Thoracic aorta (tissue), 2 donors: ENCODE measurements around the gene RAD51AP2. TPM values are rescaled to one million over a fixed set of nuclear protein-coding genes. Genes with fewer than 3 reads are reported as not detected.
A peak's percentile ranks its signal among the peaks of the same experiment; 100 is the strongest.

Experiments
- ATAC-seq: fragments of 150-250 bp; one replicate; pipeline ENCODE4 v1.8.0; 2017; ENCODE audit warnings: low read depth; ENCODE audit not compliant: insufficient number of reproducible peaks, low FRiP score
- DNase-seq: peaks from one replicate; pipeline ENCODE4 v3.0.0-alpha.2; 2020; ENCODE audit warnings: low spot score
- H3K27ac ChIP-seq, 2 donors: fragments of 200-600 bp; sonication (generic); 1 replicate in 1 of 2; 2 replicates in 1 of 2; pipeline ENCODE4 v1.5.1; 2016; ENCODE audit warnings: mild to moderate bottlenecking in 2 of 2, moderate library complexity in 2 of 2
- H3K27me3 ChIP-seq: fragments of 200-600 bp; sonication (generic); replicated peaks from 2 replicates; pipeline ENCODE4 v1.6.0; 2016; ENCODE audit warnings: mild to moderate bottlenecking; ENCODE audit not compliant: insufficient read depth
- H3K36me3 ChIP-seq: fragments of 200-600 bp; sonication (generic); one replicate; pipeline ENCODE4 v1.5.1; 2016
- H3K4me1 ChIP-seq, 2 donors: fragments of 200-600 bp; sonication (generic); 1 replicate in 1 of 2; 2 replicates in 1 of 2; pipeline versions ENCODE4 v1.5.1 to v1.6.0; 2016; ENCODE audit warnings: low read depth in 2 of 2, mild to moderate bottlenecking in 1 of 2; ENCODE audit not compliant: control insufficient read depth in 1 of 2
- H3K4me3 ChIP-seq: fragments of 200-600 bp; sonication (generic); 2 replicates; pipeline ENCODE4 v1.5.1; 2016; ENCODE audit warnings: mild to moderate bottlenecking
- H3K9me3 ChIP-seq: fragments of 200-600 bp; sonication (generic); 2 replicates; pipeline ENCODE4 v1.5.1; 2016
- total RNA-seq, 2 donors: library from RNA; depleted of rRNA; stranded (reverse); fragments of >200 nt; gene quantifications; one replicate each; pipeline versions ENCODE4 v1.1.0 to v1.2.3, GENCODE V29; 2016
- TF ChIP-seq, protein P1 (sequence below): fragments of 200-600 bp; sonication (generic); IDR thresholded peaks from one replicate; pipeline ENCODE4 v1.5.1; 2019; ENCODE audit warnings: antibody characterized with exemption

RAD51AP2 gene
- total RNA-seq, 2 donors from 2014 or later, result not detected

DNA sequence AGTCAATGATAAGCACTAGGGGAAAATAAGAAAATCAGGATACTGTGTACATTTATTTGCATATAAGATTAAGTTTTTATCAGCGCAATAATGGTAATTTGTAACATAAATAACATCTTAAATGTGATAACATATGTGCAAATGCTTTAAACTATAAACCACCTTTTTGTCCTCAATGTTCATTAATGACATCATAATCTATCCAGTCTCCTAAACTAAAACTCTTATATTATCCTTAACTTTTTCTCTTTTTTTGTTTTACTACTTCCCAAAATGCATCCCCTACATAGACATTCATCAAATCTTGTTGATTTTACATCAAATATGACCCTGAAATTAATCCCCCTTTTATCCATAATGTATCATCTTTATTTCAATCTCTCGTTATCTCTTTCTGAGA lies 3.4 kb upstream of the RAD51AP2 start:
- no peak overlapping the region for H3K4me3 ChIP-seq
- ATAC-seq, result no peak
- TF ChIP-seq, protein P1, sequence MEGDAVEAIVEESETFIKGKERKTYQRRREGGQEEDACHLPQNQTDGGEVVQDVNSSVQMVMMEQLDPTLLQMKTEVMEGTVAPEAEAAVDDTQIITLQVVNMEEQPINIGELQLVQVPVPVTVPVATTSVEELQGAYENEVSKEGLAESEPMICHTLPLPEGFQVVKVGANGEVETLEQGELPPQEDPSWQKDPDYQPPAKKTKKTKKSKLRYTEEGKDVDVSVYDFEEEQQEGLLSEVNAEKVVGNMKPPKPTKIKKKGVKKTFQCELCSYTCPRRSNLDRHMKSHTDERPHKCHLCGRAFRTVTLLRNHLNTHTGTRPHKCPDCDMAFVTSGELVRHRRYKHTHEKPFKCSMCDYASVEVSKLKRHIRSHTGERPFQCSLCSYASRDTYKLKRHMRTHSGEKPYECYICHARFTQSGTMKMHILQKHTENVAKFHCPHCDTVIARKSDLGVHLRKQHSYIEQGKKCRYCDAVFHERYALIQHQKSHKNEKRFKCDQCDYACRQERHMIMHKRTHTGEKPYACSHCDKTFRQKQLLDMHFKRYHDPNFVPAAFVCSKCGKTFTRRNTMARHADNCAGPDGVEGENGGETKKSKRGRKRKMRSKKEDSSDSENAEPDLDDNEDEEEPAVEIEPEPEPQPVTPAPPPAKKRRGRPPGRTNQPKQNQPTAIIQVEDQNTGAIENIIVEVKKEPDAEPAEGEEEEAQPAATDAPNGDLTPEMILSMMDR, result no peak
- H3K36me3 ChIP-seq, result no peaks in the 10 kb centered on the region
- H3K4me1 ChIP-seq, result peaks cover 0 to 3% of the 10 kb centered on the region in 2 donors
- no peak for DNase-seq
- H3K9me3 ChIP-seq, result no peaks in the 10 kb centered on the region
- H3K27ac ChIP-seq, result no peak overlapping the region
- H3K27me3 ChIP-seq, result no peaks in the 10 kb centered on the region

DNA sequence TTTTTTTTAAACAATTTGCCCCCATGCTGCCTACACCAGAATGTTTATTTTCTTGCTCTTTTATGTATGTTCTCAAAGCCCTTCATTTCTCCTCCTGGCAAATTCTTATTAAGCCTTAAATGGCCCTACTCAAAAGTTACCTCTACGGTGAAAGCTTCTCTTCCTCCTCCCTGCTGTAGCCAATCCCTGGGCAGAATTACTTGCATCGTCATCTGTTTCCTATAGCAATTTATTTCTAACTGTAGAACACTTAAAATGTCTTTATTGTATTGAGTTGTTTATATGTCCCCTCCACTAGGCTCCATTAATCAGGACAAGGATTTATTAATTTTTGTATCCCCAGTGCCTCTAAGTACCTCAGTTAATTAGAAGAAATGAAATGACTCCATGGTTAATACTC lies 2.5 kb upstream of the RAD51AP2 start:
- no peak overlapping the region for H3K4me3 ChIP-seq
- H3K4me1 ChIP-seq, result peaks cover 0 to 3% of the 10 kb centered on the region in 2 donors
- H3K9me3 ChIP-seq, result no peaks in the 10 kb centered on the region
- H3K27me3 ChIP-seq, result no peaks in the 10 kb centered on the region
- DNase-seq, result no peak
- TF ChIP-seq, protein P1, result no peak
- ATAC-seq, result no peak
- no peaks in the 10 kb centered on the region for H3K36me3 ChIP-seq
- no peak overlapping the region for H3K27ac ChIP-seq

DNA sequence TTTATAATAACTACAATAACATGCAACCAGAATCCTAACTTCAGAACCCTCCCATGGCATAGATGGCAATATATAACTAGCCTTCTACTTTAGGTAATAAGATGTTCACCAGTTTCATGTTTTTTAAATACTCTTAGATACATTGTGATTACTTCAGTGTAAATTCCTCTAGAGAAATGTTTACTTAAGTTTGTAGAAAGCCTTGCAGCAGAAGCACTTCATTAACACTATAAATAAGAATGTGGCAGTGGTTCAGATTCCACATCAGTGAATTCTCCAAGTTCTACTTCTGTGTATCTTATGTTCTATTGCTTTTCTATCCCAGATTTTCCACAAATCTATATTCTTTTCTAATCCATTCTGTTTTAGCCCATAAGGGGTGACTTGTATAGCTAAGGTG lies 1.2 kb upstream of the RAD51AP2 start:
- Histone ChIP-seq H3K4me1 (peaks cover 0 to 3% of the 10 kb centered on the region in 2 donors), H3K9me3 (no peaks in the 10 kb centered on the region), H3K27me3 (no peaks in the 10 kb centered on the region), H3K27ac (no peak overlapping the region), H3K36me3 (no peaks in the 10 kb centered on the region), H3K4me3 (no peak overlapping the region)
- ATAC-seq (no peak), DNase-seq (no peak)
- TF ChIP-seq, protein P1, result no peak

DNA sequence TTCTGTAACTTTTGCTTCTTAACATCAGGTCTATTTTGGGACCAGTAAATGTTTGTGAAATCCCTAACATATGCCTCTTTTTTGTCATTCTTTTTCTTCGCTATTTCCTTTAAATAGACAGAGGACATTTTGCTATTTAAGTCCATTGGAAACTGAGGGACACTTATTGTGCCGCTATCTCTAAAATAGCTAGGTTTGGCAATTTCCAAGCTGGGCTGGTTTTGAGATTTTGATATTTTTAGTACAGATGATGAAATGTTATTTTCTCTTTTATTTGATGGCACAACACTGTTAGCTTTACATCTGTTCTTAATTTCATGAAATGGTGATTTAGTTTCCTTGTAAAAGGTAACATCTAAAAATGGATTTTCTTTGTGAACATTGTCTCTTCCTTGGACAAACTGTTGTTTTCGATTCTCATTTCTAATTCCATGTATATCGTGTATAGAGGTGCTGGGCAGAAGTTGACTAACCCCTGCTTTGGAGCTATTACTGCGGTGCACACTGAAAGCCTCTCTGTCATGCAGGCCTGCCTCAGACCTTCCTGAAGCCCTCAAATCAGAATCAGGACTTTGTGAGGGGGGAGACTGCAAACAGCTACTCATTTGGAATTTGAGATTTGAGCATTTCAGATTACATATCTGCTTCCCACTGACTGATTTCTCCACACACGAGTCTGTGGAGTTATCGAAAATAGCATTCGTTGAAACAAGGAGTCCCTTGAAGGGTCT lies 594 bp downstream of the RAD51AP2 start:
- TF ChIP-seq, protein P1, result no peak
- H3K27me3 ChIP-seq, result no peaks in the 10 kb centered on the region
- DNase-seq (no peak), ATAC-seq (no peak)
- no peaks in the 10 kb centered on the region for H3K9me3 ChIP-seq
- H3K4me1 ChIP-seq, result peaks cover 0 to 3% of the 10 kb centered on the region in 2 donors
- H3K27ac ChIP-seq, result peak overlapping the region; percentile 10 to 37
- peak overlapping the region; percentile 73 for H3K4me3 ChIP-seq
- H3K36me3 ChIP-seq, result no peaks in the 10 kb centered on the region

DNA sequence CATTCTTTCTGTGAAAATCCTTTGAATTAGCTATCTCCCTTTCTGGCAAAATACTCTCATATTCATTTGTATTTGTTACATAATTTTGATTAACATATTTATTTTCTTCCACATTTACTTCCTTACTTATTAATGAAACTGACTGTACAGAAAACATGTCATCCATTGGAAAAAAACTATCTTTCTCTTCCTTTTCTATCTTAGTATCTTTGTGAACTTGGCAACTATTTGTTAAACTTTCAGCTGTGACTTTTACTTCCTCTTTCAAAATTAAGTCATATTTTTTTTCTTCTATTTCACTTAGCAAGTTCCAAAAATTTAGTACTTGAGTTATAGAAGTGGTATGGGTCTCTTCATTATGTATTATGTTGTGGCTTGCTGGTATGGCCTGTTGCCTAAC lies 2.6 kb downstream of the RAD51AP2 start:
- no peak for DNase-seq
- no peaks in the 10 kb centered on the region for H3K27me3 ChIP-seq
- peaks cover 0 to 3% of the 10 kb centered on the region in 2 donors for H3K4me1 ChIP-seq
- no peak for ATAC-seq
- no peaks in the 10 kb centered on the region for H3K36me3 ChIP-seq
- no peaks in the 10 kb centered on the region for H3K9me3 ChIP-seq
- H3K4me3 ChIP-seq, result no peak overlapping the region
- TF ChIP-seq, protein P1, result no peak
- no peak overlapping the region for H3K27ac ChIP-seq
